ENCODE measurements around the gene FAM161A.

- TF ChIP-seq CTCF (IDR thresholded peaks at IDR 0.05; ENCODE audit: poor library complexity, severe bottlenecking) (no peak), EZH2 (IDR thresholded peaks at IDR 0.05; ENCODE audit: borderline replicate concordance, insufficient read depth, low read length, poor library complexity, severe bottlenecking) (no peak), EP300 (conservative IDR thresholded peaks at IDR 0.05; ENCODE audit: poor library complexity, severe bottlenecking) (no peak), POLR2AphosphoS5 (IDR thresholded peaks at IDR 0.05) (no peak), MXI1 (conservative IDR thresholded peaks at IDR 0.05; ENCODE audit: poor library complexity, severe bottlenecking) (no peak), REST (IDR thresholded peaks at IDR 0.05; ENCODE audit: borderline replicate concordance) (no peak), TAF1 (IDR thresholded peaks at IDR 0.05; ENCODE audit: low read depth) (no peak), RAD21 (conservative IDR thresholded peaks at IDR 0.05) (no peak), SMC3 (conservative IDR thresholded peaks at IDR 0.05; ENCODE audit: poor library complexity) (no peak)
Observed at GRCh38 chr2:61845320-61845719, 8.5 kb downstream of the FAM161A start.

All from neural cell (in vitro differentiated cells).